Stimulated activated CD4-positive, alpha-beta T cell treated with anti-CD3 and anti-CD28 coated beads, TNF-alpha, amount 100 ng/mL, for 1 hour (primary cell): Measurements from ENCODE around the gene DOCK4.

Source experiments
- DNase-seq, 3 donors: peaks; one replicate each; pipeline ENCODE4 v3.0.0-alpha.2; 2020; ENCODE audit warnings: low read depth in 3 of 3, low spot score in 1 of 3

Gene DOCK4

GRCh38 chr7:112080978-112081377 is 125.2 kb downstream of the DOCK4 start:
- no peak for DNase-seq

DNA sequence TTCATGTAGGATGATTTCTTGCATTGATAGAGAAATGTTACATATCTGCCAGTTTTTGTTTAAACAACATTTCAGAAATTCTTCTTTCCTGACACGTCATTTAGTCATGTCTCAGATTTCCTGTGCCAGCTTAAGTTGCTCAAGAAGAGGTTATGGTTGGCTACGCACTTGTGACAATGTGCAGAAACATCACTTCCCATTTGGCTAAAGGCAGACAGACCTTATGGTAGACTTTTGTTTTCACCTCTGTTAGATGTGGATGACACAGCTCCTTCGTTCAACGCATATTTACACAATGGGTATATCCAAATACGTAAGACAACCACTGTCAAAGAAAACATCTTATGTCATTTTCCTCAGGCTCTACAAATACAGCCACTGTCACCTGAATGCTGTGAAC is 125.8 kb downstream of the DOCK4 start:
- DNase-seq = no peak

- no peak for DNase-seq
Observed at GRCh38 chr7:112079673-112080072, 126.5 kb downstream of the DOCK4 start.

GRCh38 chr7:112079122-112079521 is 127.1 kb downstream of the DOCK4 start:
- no peak for DNase-seq

DNA sequence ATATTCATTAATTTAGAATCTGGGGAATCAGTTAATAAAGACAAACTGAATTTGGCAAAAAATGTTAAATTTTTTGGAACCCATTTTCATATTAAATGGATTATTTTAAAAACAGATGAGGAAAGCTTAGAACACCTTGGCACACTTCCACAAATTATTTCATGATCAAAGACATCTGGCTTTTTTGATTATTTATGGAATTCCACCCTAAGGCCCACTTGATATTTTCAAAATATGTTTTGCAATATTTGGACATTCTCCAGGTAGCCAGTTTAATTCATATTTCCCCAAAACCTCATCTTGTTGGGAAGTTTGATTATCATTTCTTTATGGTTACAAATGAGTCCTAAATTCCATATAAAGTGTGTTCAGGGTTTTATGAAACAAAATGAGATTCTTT is 129.9 kb downstream of the DOCK4 start:
- DNase-seq = no peak

DNA sequence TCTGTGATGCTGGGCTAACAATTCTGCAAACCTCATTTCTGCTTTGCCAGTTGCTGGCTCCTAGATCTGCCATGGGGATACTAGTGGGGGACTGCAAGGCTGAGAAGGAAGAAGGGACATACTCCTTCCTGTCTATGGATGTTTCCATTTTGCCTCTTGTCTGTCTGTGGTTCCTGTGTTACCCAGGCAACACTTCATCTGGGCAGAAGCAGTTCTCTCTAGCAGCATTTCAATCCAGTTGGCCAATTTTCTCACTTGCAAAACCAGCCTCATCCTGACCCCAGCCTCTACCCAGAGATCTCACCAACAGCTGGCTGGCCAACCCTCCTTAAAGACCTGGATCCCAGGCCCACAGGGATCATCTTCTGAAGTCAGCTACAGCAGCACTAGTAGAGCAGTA is 131.7 kb downstream of the DOCK4 start:
- DNase-seq = no peak

DNA sequence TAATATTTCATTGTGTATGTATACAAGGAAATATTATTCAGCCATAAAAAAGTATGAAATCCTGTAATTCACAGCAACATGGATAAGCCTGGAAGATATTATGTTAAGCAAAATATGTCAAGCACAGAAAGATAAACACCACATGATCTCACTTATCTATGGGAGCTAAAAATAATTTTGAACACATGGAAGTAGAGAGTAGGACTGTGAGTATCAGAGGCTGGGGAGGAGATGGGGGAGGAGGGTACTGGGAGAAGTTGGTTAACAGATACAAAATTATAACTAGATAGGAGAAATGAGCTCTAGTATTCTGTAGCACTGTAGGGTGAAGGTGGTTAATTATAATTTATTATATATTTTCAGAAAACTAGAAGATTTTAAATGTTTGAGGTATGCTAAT is 132.7 kb downstream of the DOCK4 start:
- DNase-seq = no peak

- DNase-seq = no peak
Observed at GRCh38 chr7:112072541-112073245, 133.5 kb downstream of the DOCK4 start.

- no peak for DNase-seq
Observed at GRCh38 chr7:112071856-112072255, 134.3 kb downstream of the DOCK4 start.

DNA sequence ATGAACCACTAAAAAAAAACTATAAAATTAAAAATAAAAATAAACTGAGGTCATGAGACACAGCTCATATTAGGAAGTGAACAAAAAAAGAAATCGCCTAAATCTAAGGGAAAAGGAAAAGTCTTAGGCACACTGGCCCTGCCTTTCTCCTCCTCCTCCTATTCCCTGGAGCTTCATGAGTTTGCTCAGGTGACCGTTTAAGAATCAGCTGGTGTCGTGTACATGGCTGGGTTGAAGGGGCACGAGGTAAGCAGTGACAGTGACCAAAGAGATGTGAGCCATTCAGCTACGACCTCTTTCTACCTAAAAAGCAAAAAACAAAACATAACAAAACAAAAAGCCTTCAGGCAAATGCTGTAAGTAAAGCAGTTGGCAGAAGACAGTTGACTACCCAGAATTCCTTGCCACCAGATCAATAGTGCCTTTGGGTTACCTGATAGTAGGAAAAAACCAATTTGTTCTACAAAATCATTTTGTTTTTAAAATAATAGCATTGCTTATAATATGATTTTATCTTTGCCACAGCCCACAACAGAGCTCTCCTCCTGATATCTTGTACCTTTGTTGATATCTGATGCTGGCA is 135.4 kb downstream of the DOCK4 start:
- DNase-seq = no peak

- DNase-seq = no peak
Observed at GRCh38 chr7:112069879-112070321, 136.3 kb downstream of the DOCK4 start.

DNA sequence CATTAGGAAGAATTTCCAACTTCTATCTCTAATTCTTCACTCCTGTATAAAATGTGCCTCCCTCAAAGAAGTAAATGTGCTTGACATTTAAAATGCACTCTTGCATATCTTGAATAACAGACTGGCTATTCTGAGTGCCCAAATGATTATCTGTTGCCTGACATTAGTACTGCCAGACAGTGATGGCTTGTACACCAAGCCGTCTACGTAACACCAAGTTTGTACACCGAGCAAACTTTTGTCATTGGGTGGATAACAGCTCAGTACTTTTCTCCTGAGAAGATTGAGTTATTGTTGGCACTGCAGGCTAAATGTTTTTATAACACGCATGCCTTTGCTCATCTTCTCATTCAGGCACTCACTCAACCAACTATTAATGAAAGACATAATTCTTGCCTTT is 137.2 kb downstream of the DOCK4 start:
- DNase-seq = no peak

GRCh38 chr7:112067632-112068540 is 138.3 kb downstream of the DOCK4 start:
- no peak for DNase-seq

- DNase-seq = no peak
Observed at GRCh38 chr7:112067200-112067599, 139.0 kb downstream of the DOCK4 start.

DNA sequence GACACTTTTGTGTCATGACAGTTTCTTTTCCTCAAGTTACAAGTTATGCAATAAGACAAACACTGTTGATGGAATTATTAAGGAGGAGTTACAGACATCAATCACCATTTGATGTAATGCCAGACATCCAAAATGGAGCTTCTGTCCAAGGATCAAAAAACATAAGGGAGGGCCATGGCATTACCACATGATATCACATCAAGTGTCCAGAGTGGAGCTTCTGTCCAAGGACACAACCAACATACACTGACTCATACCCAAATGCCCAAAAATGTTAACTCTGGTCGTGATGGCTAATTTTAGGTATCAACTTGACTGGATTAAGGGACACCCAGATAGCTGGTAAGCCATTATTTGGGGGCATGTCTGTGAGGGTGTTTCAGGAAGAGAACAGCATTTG is 140.4 kb downstream of the DOCK4 start:
- no peak for DNase-seq

DNA sequence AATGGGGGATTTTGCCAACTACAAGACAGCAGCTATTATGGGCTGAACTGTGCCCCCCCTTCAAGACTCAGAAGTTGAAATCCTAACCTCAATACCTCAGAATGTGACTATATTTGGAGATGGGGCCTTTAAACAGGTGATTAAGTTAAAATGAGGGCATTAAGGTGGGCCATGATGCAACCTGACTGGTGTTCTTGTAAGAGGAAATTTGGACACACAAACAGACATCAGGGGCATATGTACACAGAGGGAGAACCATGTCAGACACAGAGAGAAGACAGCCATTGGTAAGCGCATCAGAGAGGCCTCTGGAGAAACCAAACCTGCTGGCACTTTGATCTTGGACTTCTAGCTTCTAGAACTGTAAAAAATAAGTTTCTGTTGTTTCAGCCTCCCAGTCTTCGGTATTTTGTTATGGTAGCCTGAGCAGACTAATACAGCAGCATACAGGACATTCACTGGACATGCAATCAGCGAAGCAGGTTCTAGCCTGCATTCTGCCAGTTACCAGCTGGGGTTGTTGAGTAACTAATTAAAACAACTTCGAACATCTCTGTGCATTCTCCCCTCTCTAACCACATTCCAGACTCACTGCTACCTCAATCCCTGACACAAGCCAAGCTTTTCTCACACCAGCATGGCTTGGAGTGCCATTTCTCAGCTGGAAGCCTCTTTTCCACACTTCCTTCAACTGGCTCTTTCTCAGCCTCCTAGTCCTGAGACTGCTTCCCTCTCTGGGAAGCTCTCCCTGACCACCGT is 141.4 kb downstream of the DOCK4 start:
- no peak for DNase-seq

GRCh38 chr7:112063974-112064373 is 142.2 kb downstream of the DOCK4 start:
- no peak for DNase-seq

DNA sequence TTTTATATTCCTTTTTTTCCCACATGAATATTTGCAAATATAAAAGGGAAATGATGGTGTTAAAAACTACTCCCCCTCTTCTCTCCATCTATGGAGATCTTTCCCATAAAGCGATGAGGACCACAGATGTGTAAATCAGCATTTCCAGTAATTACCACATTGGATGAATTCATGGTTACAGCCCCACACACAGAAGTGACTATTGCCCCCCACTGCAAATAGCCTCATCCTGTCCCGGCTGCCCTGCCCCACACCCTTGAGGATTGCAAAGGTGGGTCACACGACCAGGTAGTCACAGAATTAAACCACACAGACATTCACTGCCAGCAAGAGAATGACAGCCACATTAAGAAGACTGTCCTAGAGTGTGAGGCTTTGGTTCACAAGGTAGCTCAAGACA is 145.1 kb downstream of the DOCK4 start:
- no peak for DNase-seq

GRCh38 chr7:112060625-112061024 is 145.6 kb downstream of the DOCK4 start:
- DNase-seq = no peak

DNA sequence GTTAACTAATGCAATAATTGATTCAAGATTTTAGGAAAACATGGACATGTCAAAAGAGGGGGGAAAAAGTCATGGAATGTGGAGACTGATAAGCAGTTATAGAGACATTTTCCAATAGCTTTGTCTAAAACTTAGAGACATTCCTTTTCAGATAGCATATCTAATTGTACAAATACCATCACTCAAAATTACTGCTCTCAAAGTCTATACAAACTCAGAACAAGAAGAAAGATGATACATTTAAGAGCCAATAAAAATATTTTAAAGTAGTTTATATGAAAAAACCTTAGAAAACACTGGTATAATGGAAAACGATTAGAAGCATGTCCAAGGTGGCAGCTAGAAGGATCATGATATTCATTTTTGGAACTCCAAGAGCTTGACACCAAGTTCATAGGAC is 146.5 kb downstream of the DOCK4 start:
- DNase-seq = no peak

DNA sequence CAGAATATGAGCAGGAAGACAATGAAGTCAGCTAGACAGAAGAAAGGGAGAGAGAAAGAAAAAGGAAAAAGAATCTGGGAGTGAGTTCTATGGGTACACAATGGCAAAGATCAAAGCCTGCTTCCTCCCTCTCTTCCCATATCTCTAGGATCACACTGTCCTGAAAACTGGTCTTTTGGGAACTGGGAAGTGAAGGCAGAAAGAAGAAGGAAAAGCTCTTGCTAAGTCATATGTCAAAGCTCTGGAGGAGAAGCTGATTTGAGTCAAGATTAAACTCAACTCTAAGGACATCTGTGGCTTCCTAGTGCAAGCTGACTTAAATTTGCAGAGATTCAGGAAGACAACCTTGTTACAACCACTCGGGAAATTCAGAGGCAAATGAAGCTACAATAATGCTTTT is 147.5 kb downstream of the DOCK4 start:
- DNase-seq = no peak
